Measurements from ENCODE around the gene LSM6.

The LSM6 gene

GRCh38 chr4:146175541-146176453 is at the start of gene LSM6:
LSM6 (plus strand) TSS chr4:146175718; CDS start chr4:146182922, 7,204 bp downstream.
- no peak for FAIRE-seq

GRCh38 chr4:146132445-146132844 is 43.1 kb upstream of the LSM6 start:
- FAIRE-seq: no peak

DNA sequence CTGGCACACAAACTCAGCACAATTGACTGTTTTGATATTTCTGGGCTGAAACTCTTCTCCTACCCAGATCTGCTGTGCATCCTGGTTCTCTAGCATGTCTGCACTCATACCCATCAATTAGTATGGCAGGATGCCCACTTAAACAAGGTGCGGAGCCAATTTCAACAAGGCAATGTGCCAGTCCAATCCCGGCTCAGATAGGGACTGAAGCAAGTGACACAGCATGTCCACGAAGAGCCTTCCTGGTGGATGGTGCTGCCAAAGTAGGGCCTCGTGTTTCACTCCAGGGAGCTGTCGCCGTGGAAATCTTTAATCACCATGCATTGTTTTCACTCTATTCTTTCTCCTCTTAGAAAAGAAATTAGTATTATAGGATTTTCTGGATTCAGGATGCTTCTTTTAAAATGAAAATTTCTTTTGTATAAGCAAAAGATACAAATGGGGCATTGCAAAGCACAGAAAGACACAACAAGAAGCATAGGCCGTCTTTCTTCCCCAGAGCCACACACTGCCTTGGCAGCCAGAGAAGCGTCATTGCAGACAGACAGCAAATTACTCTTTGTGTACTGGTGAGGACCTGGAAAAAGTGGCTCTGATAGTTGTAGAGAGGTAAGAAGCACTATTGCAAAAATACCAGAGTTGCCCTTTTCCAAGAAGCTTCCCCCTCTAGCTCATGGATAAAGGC is 40.6 kb upstream of the LSM6 start:
- FAIRE-seq: peak; percentile 84

DNA sequence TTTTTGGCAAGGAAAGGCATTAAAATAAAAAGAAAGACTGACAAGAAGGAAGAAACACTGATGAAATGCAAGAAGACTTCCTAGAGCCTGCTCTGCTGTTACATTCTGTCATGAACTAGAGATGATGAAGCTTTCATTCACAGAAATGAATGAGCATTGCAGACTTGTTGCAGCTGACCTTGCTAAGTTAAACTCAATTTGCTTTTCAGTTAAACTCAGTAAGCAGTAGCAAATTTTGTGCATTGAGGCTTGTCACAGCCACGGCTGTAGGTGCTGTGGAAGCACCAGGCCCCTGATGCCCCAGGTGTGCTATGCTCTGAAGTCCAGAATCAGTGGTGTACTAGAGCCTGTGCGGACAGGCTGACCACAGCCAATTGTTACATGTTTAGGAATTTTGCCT is 39.6 kb upstream of the LSM6 start:
- no peak for FAIRE-seq

GRCh38 chr4:146142768-146143167 is 32.8 kb upstream of the LSM6 start:
- FAIRE-seq: no peak

DNA sequence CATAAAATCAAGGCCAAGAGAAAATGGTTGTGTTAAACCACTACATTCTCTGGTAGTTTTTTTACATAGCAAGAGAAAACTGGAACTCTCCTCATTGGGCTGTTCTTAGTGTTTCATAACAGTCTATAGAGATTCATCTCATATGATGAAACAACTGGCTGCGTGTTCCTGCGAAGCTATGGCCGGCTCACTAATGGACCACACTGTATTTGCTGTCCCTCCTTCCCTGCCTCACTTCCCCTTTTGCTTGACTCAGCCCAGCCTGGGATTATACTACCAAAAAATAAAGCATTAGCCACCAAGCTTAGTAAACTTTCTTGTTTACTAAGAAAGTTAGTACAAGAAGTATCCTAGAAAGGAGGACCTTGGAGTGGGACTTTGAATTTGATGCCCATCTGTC is 31.6 kb upstream of the LSM6 start:
- no peak for FAIRE-seq

DNA sequence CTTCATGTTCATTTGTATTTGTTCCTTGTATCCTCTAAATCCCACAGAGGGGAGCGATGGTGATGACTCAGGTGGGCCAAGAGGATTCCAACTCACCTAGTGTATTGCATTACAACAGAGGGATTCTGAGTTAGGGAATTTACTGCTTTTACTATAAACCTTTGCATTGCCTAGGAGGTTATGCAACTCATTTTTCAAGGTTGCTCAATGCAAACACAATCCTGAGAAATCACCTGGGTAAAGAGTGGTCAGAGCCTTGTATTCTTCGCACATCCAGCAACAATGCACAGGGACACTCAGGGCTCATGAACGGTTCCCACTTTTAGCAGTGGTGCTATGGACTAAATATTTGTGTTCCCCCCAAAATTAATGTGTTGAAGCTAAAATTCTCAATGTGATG is 28.6 kb upstream of the LSM6 start:
- no peak for FAIRE-seq

DNA sequence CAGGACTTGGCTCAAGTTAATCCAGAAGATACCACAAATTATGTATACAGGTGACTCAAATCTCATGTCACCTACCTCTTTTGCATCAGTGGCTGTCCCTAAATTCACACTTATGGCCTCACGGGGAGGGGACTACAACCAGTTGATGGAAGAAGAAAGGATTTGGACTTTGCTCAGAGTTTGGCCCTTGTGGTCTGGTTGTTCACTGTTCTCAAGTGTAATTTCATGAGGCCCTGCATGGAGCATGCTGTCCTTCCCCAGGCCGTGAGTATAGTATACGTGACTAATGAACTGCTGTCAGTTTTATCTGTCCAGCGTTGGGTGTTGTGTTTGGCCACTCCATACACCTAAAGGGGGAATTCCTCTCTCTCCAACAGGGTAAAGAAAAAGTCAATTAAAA is 27.5 kb upstream of the LSM6 start:
- no peak for FAIRE-seq

DNA sequence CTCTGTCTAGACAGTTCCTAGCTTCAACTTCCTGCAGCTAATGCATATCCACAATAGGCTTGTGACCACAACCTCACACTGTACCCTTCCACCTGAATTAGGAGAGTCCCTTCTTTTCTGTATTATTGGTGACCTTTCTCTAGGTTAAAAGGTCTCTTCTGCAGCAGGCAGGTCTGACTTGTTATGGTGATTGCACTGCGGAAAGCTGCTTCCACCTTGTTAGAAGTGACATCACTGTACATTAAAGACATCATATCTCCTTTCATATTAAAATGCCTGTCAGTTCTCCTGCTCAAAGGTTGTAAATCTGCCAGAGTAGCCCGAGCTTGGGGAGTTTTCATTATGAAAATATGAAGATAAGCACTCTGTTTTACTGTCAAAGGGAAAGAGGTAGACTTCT is 21.5 kb upstream of the LSM6 start:
- FAIRE-seq: no peak

DNA sequence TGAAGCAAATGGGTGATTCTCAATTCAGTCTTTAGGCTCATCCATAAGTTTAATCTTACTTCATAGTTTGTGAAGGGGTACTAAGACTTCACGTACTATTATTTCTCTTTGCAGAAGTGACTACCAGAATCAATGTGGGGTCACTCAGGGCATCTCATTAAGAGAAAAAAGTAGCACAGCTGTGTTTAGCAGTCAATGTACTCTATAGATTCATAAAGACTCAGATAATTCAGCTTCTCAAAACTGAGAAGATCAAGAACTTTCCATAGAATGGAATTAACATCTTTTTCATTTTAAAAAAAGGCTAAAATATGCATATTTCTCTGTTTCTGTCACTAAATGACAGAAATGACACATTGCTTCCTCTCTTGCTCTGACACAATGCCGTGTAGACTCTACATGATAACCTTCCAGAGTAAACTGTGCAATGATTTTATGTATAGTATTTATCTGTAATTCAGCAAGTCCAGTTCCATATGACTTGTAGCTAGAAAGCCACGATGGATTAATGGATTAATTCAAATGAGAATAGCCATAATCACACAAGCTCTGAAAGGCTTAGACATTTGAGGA is 20.3 kb upstream of the LSM6 start:
- no peak for FAIRE-seq

GRCh38 chr4:146158036-146158745 is 17.3 kb upstream of the LSM6 start:
- FAIRE-seq: no peak

- no peak for FAIRE-seq
Measured at GRCh38 chr4:146159384-146160058, 16.0 kb upstream of the LSM6 start.

DNA sequence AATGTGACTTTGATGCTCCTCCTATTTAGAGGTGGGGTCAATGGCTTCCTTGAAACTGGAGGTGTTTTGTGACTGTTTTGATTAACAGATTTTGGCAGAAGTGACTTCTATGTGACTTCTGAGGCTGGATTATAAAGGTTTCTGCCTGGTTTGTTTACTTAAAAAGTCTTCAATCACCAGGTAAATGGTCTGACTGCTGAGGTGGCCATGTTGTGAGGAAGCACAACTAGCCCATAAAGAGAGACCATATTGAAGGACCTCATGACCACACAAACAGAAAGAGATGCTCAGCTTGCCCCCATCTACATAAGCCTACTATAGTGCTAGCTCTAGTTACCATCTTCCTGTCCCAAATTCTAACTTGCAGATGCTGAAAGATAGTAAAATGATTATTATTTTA is 14.3 kb upstream of the LSM6 start:
- no peak for FAIRE-seq

GRCh38 chr4:146165221-146165620 is 10.3 kb upstream of the LSM6 start:
- FAIRE-seq: no peak

DNA sequence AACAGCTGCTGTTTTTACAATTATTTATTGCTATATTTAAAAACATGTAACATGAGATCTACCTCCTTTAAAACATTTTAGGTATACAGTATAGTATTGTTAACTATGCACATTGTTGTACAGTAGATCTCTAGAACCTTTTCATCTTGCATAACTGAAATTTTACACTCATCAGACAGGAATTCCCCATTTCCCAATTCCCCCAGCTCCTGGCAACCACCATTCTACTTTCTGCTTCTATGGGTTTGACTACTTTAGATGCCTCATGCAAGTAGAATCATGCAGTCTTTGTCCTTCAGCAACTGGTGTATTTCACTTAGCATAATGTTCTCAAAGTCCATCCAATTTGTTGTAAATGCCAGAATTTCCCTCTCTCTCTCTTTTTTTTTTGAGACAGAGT is 9.7 kb upstream of the LSM6 start:
- FAIRE-seq: no peak

GRCh38 chr4:146170149-146170548 is 5.4 kb upstream of the LSM6 start:
- no peak for FAIRE-seq

DNA sequence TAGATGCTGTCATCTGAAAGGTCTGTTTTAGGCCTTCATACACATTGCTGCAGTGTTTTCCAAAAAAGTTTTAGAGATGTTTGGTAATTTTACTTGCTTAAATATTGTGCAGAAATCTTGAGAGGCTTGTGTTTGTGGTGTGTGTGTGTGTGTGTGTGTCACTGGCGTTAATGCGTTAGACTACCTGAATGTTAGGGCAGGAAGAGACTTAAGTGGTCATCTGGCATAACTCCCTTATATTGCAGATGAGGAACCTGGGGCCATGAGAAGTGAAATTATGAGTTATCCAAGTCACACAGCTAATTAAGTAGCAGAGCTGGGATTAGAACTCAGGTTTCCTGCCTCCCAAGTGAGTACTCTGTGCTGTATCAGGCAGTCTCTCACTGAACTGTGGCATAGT is 1.4 kb downstream of the LSM6 start:
- no peak for FAIRE-seq

GRCh38 chr4:146178126-146178525 is 2.6 kb downstream of the LSM6 start:
- no peak for FAIRE-seq

- FAIRE-seq: no peak
Measured at GRCh38 chr4:146179784-146180370, 4.4 kb downstream of the LSM6 start.

GRCh38 chr4:146182443-146182842 is 6.9 kb downstream of the LSM6 start:
- FAIRE-seq: no peak

DNA sequence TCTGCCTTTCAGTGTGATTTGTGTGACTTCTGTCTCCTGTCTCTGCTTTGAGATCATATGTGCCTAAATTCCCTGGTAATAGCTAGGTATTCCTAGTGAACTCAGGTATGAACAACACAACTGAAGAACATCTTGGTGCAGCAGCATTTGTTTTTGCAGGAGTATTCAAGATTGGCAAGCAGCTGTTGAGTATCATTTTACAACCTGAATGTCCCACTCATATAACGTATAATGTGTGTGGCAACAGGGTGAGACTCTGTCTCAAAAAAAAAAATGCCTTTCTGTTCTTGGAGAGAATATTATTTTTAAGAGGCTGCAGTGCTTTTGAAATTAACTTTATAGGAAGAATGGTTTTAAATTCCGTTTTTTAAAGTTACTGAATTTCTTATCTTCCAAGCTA is 7.7 kb downstream of the LSM6 start:
- no peak for FAIRE-seq

DNA sequence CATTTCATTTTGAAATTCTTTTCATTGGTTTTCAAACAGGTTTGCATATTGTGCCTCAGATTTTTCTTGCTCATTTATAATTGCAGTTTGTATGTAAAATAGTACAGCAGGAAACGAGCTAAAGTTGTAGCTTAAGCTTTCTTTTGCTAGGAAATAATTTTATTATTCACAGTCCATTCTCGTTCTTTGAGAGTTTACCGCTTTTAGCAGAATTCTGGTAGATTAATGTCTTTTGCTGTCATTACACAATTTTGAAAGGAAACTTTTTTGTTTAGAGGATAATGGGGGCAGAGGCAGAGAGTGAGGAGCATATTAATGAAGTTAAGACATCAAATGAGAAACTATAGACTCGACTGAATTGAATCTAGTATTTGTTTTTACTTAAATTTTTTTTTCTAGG is 10.5 kb downstream of the LSM6 start:
- no peak for FAIRE-seq
